Measurements from ENCODE around the gene EVI5.

Gene EVI5

DNA sequence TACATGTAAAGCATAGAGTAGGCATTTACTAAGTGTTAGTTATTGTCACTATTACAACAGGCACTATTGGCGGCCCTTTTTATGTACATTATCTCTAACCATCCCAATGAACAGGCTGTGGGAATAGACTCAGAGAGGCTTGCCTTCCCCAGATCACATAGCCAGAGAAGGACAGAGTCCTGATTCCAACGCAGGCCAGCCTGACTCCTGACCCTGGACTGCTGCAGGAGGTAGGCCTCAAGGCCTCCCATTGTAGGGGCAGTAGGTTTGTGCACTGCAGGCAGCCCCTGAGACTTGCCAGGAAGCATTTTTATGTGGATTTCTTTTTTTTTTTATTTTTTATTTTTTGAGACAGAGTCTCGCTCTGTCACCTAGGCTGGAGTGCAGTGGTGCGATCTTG, 291.8 kb downstream of the EVI5 start:
- no peaks in the 10 kb centered on the region for H3K4me1 Mint-ChIP-seq
- no peaks in the 10 kb centered on the region for H3K36me3 Mint-ChIP-seq (ENCODE audit: low read depth)
- no peak for DNase-seq
- no peak overlapping the region for H3K27ac Mint-ChIP-seq
- no peak overlapping the region for H3K4me3 Mint-ChIP-seq
- H3K27me3 Mint-ChIP-seq (ENCODE audit: low read depth, poor library complexity), result peaks cover 70% of the 10 kb centered on the region
- H3K9me3 Mint-ChIP-seq, result no peaks in the 10 kb centered on the region
- TF ChIP-seq, protein P1, sequence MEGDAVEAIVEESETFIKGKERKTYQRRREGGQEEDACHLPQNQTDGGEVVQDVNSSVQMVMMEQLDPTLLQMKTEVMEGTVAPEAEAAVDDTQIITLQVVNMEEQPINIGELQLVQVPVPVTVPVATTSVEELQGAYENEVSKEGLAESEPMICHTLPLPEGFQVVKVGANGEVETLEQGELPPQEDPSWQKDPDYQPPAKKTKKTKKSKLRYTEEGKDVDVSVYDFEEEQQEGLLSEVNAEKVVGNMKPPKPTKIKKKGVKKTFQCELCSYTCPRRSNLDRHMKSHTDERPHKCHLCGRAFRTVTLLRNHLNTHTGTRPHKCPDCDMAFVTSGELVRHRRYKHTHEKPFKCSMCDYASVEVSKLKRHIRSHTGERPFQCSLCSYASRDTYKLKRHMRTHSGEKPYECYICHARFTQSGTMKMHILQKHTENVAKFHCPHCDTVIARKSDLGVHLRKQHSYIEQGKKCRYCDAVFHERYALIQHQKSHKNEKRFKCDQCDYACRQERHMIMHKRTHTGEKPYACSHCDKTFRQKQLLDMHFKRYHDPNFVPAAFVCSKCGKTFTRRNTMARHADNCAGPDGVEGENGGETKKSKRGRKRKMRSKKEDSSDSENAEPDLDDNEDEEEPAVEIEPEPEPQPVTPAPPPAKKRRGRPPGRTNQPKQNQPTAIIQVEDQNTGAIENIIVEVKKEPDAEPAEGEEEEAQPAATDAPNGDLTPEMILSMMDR (IDR thresholded peaks at IDR 0.05), result no peak

DNA sequence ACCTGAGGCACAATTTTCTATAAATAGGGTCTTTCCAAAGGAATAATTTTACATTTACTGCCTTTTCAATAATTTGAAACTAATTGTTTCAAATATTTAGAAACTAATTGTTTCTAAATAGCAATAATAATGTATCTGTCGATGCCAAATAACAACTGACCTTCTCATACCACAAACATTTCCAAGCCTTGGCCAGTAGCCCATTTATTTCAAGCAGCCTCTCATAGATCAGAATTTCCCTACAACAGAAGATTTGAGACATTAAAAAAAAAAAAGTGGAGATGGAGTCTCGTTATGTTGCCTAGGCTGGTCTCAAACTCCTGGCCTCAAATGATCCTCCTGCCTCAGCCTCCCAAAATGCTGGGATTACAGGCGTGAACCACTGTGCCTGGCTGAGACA, 296.1 kb downstream of the EVI5 start:
- no peak for DNase-seq
- no peak overlapping the region for H3K4me3 Mint-ChIP-seq
- no peaks in the 10 kb centered on the region for H3K36me3 Mint-ChIP-seq (ENCODE audit: low read depth)
- TF ChIP-seq, protein P1 (IDR thresholded peaks at IDR 0.05), result no peak
- no peaks in the 10 kb centered on the region for H3K9me3 Mint-ChIP-seq
- H3K27me3 Mint-ChIP-seq (ENCODE audit: low read depth, poor library complexity), result peaks cover 83% of the 10 kb centered on the region
- peaks cover 20% of the 10 kb centered on the region for H3K4me1 Mint-ChIP-seq
- no peak overlapping the region for H3K27ac Mint-ChIP-seq

DNA sequence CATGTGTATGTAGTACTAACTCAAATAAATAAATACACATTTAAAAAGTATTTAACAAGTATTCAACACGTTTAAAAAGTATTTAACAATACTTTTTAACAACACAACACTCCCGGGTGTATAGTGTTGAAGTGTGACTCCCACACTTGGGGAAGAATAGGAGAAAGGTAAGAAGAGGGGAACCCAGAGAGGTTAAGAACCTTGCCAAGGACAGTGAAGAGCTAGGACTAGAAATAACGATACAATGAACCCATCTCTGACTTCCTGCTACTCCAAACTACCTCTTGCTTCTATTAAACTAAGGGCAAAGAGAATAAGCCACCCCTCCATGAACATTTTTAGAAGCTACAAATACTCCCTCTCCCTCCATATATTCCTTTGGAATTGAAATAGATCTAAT, 296.5 kb downstream of the EVI5 start:
- TF ChIP-seq, protein P1 (IDR thresholded peaks at IDR 0.05), result no peak
- Mint-ChIP-seq H3K4me1 (peaks cover 21% of the 10 kb centered on the region), H3K27me3 (ENCODE audit: low read depth, poor library complexity) (peaks cover 85% of the 10 kb centered on the region), H3K4me3 (no peak overlapping the region), H3K36me3 (ENCODE audit: low read depth) (no peaks in the 10 kb centered on the region), H3K9me3 (no peaks in the 10 kb centered on the region), H3K27ac (no peak overlapping the region)
- no peak for DNase-seq

DNA sequence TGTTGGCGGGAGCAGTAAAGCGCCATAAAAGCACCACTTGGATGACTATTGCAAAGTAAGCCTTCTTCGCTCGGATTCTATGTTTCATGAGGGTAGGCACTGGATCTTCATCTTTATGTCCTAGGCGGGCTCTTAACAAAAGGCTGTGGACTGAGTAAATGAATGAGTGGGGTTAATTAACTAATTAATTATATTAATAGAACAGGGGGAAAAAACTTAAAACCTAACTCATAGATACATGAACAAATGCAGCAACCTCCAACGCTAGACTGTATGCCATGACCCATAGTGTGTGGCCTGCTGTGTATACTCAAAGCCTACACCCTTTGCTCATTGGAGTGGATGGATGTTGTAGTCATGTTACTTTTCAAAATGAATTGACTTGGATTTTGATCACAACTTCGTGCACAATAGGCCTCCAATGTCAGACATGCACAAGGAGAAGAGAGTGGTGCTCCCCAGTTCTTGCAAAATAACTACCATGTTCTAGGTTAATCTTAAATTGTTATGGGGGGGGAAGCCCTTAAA, 297.8 kb downstream of the EVI5 start:
- Mint-ChIP-seq H3K27me3 (ENCODE audit: low read depth, poor library complexity) (peaks cover 92% of the 10 kb centered on the region), H3K4me3 (peak overlapping the region; percentile 45), H3K4me1 (peaks cover 33% of the 10 kb centered on the region), H3K9me3 (no peaks in the 10 kb centered on the region), H3K36me3 (ENCODE audit: low read depth) (no peaks in the 10 kb centered on the region), H3K27ac (no peak overlapping the region)
- no peak for DNase-seq
- TF ChIP-seq, protein P1 (IDR thresholded peaks at IDR 0.05), result no peak

DNA sequence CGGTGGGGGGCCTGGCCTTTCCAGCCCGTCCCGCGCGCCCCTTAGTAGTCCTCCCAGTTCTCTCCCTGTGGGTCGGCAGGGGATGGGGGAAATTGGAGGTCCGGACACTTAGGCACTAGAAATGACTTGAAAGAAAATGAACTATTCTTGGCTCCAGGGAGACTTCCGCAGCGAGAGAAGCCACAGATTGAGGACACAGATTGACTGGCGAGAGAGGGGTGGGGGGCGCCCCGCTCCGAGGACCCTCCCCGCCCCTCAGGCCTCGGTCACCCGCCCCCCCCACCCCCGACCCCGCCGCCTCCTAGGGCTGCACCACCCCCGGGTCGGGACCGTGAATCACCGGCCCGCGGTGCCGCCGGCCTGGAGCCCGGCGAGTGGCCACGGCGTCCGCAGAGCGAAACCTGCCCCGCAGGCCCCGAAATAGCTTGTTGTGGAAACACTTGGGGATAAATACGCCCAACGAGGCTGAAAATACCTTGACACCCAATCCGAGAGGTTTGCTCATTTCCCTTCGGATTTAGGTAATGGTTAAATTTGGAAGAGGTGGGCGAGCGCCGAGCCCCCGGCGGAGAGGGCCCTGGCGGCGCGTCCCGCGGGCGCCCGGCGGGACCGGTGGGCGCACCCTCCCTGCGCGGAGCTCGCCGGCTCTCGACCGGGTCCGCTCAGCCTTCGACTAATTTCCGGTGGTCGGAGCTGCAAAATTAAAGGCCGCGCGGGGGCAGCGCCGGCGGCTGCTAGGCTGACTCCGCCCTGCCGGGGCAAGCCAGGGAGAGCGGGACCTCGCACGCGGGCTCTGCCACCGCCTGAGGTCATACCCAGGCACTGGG, 298.4 kb downstream of the EVI5 start, which contains the start of gene GFI1:
Gene GFI1 (minus strand): TSS at position 675 of the 827 bp plus-strand sequence. CDS start 3,438 bp downstream, outside the sequence.
- Mint-ChIP-seq H3K4me3 (peak within 1 kb of the TSS; percentile 78), H3K9me3 (no peaks in the 10 kb centered on the region), H3K27ac (no peak within 1 kb of the TSS), H3K4me1 (peaks cover 36% of the 10 kb centered on the region), H3K27me3 (ENCODE audit: low read depth, poor library complexity) (peaks cover 92% of the 10 kb centered on the region), H3K36me3 (ENCODE audit: low read depth) (no peaks in the 10 kb centered on the region)
- TF ChIP-seq, protein P1 (IDR thresholded peaks at IDR 0.05), result no peak
- peak; percentile 68 for DNase-seq

All from nephron progenitor cell (in vitro differentiated cells).